Measurements from ENCODE around the gene GAGE1.
"Not testable (repeated sequence)": the region's sequence is repeated elsewhere in the genome, so short reads cannot be mapped to it uniquely, and the experiment has no call there.

Gene GAGE1, protein sequence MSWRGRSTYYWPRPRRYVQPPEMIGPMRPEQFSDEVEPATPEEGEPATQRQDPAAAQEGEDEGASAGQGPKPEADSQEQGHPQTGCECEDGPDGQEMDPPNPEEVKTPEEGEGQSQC

DNA sequence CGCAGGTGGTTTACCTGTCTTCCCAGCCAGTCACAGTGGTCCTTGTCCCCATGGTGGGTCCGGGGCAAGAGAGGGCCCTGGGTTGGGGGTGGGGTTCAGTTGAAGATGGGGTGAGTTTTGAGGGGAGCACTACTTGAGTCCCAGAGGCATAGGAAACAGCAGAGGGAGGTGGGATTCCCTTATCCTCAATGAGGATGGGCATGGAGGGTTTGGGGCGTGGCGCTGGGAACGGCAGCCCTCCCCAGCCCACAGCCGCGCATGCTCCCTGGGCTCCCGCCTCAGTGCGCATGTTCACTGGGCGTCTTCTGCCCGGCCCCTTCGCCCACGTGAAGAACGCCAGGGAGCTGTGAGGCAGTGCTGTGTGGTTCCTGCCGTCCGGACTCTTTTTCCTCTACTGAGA is at the start of gene GAGE1:
Gene GAGE1 (plus strand): TSS at position 301 of the 400 bp plus-strand sequence. CDS start 1,155 bp downstream, outside the sequence.
- H3K4me3 ChIP-seq (ENCODE audit: low read depth, low read length), result not testable (repeated sequence)

DNA sequence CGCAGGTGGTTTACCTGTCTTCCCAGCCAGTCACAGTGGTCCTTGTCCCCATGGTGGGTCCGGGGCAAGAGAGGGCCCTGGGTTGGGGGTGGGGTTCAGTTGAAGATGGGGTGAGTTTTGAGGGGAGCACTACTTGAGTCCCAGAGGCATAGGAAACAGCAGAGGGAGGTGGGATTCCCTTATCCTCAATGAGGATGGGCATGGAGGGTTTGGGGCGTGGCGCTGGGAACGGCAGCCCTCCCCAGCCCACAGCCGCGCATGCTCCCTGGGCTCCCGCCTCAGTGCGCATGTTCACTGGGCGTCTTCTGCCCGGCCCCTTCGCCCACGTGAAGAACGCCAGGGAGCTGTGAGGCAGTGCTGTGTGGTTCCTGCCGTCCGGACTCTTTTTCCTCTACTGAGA is 47.8 kb upstream of the GAGE1 start, which contains the start of gene GAGE12E:
Gene GAGE12E (plus strand): TSS at position 301 of the 400 bp plus-strand sequence. CDS start 1,155 bp downstream, outside the sequence.
- not testable (repeated sequence) for H3K4me3 ChIP-seq (ENCODE audit: low read depth, low read length)

DNA sequence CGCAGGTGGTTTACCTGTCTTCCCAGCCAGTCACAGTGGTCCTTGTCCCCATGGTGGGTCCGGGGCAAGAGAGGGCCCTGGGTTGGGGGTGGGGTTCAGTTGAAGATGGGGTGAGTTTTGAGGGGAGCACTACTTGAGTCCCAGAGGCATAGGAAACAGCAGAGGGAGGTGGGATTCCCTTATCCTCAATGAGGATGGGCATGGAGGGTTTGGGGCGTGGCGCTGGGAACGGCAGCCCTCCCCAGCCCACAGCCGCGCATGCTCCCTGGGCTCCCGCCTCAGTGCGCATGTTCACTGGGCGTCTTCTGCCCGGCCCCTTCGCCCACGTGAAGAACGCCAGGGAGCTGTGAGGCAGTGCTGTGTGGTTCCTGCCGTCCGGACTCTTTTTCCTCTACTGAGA is 38.3 kb upstream of the GAGE1 start, which contains the start of gene GAGE12F:
Gene GAGE12F (plus strand): TSS at position 301 of the 400 bp plus-strand sequence. CDS start 1,155 bp downstream, outside the sequence.
- not testable (repeated sequence) for H3K4me3 ChIP-seq (ENCODE audit: low read depth, low read length)

DNA sequence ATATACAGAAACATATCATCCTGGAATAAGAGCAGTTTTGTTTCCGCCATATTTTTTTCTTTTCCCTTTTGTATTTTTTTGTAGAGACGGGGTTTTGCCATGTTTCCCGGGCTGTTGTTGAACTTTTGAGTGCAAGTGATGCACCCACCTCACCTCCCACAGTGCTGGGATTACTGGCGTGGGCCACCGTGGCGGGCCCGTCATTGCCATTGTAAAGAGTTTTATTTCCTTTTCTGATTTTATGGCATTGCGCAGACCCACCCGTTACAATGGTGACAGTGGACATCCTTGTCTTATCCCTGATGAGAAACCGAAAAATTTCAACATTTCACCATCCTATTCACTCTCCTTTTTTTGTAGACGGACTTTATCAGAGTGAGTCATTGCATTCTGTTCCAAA is 30.1 kb upstream of the GAGE1 start:
- H3K4me3 ChIP-seq (ENCODE audit: low read depth, low read length), result not testable (repeated sequence)

DNA sequence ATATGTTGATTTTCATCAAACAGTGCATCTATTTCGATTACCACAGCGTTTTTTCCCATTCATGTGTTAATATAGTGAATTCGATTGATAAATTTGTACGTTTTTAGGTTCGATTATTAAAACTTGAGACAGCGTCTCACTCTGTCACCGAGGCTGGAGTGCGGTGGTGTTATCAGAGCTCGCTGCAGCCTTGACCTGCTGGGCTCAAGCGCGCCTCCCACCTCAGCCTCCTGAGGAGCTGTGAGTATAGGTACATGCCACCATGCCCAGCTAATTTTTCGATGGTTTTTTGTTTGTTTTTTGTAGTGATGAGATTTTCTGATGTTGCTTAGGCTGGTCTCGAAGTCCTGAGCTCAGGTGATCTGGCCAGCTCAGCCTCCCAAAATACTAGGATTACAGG is 29.7 kb upstream of the GAGE1 start:
- H3K4me3 ChIP-seq (ENCODE audit: low read depth, low read length), result not testable (repeated sequence)

DNA sequence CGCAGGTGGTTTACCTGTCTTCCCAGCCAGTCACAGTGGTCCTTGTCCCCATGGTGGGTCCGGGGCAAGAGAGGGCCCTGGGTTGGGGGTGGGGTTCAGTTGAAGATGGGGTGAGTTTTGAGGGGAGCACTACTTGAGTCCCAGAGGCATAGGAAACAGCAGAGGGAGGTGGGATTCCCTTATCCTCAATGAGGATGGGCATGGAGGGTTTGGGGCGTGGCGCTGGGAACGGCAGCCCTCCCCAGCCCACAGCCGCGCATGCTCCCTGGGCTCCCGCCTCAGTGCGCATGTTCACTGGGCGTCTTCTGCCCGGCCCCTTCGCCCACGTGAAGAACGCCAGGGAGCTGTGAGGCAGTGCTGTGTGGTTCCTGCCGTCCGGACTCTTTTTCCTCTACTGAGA is 28.7 kb upstream of the GAGE1 start, which contains the start of gene GAGE12G:
Gene GAGE12G (plus strand): TSS at position 301 of the 400 bp plus-strand sequence. CDS start 1,155 bp downstream, outside the sequence.
- H3K4me3 ChIP-seq (ENCODE audit: low read depth, low read length), result not testable (repeated sequence)

DNA sequence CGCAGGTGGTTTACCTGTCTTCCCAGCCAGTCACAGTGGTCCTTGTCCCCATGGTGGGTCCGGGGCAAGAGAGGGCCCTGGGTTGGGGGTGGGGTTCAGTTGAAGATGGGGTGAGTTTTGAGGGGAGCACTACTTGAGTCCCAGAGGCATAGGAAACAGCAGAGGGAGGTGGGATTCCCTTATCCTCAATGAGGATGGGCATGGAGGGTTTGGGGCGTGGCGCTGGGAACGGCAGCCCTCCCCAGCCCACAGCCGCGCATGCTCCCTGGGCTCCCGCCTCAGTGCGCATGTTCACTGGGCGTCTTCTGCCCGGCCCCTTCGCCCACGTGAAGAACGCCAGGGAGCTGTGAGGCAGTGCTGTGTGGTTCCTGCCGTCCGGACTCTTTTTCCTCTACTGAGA is 19.2 kb upstream of the GAGE1 start, which contains the start of gene GAGE12H:
Gene GAGE12H (plus strand): TSS at position 301 of the 400 bp plus-strand sequence. CDS start 1,155 bp downstream, outside the sequence.
- not testable (repeated sequence) for H3K4me3 ChIP-seq (ENCODE audit: low read depth, low read length)

DNA sequence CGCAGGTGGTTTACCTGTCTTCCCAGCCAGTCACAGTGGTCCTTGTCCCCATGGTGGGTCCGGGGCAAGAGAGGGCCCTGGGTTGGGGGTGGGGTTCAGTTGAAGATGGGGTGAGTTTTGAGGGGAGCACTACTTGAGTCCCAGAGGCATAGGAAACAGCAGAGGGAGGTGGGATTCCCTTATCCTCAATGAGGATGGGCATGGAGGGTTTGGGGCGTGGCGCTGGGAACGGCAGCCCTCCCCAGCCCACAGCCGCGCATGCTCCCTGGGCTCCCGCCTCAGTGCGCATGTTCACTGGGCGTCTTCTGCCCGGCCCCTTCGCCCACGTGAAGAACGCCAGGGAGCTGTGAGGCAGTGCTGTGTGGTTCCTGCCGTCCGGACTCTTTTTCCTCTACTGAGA is 9.6 kb upstream of the GAGE1 start, which contains the start of gene GAGE2A:
Gene GAGE2A (plus strand): TSS at position 301 of the 400 bp plus-strand sequence. CDS start 1,155 bp downstream, outside the sequence.
- not testable (repeated sequence) for H3K4me3 ChIP-seq (ENCODE audit: low read depth, low read length)

DNA sequence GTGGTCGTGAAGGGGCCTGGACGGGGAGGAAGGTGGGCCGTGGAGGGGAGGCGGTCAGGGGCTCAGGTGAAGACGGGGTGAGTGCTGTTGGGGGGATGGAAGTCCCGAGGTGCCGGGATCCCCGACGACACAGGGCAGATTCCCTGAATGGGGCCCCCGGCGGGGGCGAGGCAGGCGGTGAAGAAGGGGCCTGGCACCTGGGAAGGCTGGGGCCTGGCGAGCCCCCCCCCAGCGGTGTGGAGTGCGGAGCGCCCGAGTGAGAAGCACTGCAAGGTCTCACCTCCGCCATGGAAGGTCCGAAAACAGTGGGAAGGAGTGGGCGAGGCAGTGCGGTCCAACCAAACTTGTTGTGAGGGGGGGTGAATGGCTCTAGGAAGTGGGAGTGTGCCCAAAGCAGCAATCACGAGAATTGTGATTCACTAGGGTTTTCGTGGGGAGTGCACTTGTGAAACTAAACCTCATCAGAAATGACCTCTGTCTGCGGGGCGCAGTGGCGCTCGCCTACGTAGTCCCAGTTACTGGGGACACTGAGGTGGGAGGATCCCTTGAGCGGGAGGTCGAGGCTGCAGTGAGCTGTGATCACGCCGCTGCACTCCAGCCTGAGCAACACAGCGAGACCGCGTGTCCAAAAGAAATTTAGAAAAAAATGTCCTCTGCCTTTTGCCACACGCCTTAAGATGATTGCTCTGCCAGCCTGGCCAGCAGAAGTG is 8.9 kb upstream of the GAGE1 start:
- not testable (repeated sequence) for H3K4me3 ChIP-seq (ENCODE audit: low read depth, low read length)

DNA sequence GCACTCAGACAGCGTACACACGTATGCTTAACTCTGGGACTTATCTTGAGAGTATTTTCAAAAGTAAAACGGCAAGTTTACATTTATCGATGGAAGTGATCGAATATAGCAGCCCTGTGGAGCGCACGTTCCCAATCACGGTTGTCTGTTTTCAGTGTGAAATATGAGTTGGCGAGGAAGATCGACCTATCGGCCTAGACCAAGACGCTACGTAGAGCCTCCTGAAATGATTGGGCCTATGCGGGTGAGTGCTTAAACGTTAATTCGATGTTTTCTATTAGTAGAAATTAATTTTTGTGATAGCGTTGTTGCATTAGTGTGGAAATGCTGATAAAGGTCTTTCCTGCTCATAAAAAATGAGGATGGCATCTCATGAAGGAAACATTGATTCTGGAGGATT is 8.3 kb upstream of the GAGE1 start:
- H3K4me3 ChIP-seq (ENCODE audit: low read depth, low read length), result not testable (repeated sequence)

DNA sequence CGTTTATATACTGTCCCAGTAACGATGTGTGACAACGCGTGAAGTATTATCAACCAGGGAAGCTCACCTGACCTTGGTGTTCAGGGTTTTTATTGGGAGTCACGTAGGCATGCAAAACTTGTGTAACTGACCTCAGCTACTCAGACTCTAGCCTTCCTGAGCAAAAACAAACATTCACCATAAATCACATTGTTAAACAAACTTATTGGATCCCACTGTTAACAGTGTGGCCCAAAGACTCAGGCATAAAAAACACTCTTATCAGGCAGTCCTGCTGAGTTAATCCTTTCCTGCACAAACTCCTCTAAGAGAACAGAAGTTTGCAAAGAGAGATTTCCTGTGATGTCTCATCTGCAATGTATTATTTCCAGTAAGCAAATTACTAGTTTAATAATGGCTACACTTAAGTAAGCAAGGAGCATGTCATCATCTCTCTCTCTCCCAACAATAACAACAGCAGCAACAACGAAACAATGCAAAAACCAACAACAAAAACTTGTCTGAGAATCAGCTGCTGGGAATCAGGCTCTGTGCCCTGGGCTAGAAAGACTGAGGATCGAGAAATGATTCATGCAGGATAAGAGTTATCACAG is 12.0 kb downstream of the GAGE1 start:
- no peak overlapping the region for H3K4me3 ChIP-seq (ENCODE audit: low read depth, low read length)

DNA sequence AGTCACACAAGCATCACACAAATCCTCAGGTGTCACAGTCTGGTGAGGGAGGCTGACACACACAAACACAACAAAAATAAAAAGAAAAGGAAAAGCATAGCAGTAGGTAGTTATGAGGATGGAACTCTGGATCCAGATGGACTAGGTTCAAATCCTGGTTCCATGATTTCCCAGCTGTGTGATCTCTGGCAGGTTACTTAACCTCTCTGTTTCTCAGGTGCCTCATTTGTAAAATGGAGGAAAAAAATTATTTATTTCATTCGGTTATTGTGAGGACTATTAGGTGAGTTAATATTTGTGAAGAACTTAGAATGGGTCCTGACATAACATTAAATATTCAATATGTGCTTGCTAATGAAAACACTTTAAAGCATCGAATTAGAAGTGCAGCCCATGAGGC is 19.8 kb downstream of the GAGE1 start:
- TF ChIP-seq, protein P1, sequence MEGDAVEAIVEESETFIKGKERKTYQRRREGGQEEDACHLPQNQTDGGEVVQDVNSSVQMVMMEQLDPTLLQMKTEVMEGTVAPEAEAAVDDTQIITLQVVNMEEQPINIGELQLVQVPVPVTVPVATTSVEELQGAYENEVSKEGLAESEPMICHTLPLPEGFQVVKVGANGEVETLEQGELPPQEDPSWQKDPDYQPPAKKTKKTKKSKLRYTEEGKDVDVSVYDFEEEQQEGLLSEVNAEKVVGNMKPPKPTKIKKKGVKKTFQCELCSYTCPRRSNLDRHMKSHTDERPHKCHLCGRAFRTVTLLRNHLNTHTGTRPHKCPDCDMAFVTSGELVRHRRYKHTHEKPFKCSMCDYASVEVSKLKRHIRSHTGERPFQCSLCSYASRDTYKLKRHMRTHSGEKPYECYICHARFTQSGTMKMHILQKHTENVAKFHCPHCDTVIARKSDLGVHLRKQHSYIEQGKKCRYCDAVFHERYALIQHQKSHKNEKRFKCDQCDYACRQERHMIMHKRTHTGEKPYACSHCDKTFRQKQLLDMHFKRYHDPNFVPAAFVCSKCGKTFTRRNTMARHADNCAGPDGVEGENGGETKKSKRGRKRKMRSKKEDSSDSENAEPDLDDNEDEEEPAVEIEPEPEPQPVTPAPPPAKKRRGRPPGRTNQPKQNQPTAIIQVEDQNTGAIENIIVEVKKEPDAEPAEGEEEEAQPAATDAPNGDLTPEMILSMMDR (IDR thresholded peaks at IDR 0.05; ENCODE audit: low read depth, low read length), result no peak
- no peak overlapping the region for H3K4me3 ChIP-seq (ENCODE audit: low read depth, low read length)

More for the DNA sequence above, 12.0 kb downstream of the GAGE1 start:
- TF ChIP-seq, protein P1 (IDR thresholded peaks at IDR 0.05; ENCODE audit: low read depth, low read length), result no peak
